Type B pancreatic cell (in vitro differentiated cells): ENCODE results near the gene PALD1. TPM values are rescaled to one million over a fixed set of nuclear protein-coding genes. Genes with fewer than 3 reads are reported as not detected.
A peak's percentile ranks its signal among the peaks of the same experiment; 100 is the strongest.

Experiments used
- DNase-seq: peaks from one replicate; pipeline ENCODE4 v3.0.0; 2021; ENCODE audit warnings: mixed read lengths; ENCODE audit not compliant: unreplicated experiment; ENCODE audit errors: extremely low spot score
- H3K27ac Mint-ChIP-seq: 2 replicates; pipeline ENCODE4 v1.8.0; 2021; ENCODE audit warnings: mild to moderate bottlenecking, mixed read lengths
- H3K27me3 Mint-ChIP-seq: 2 replicates; pipeline ENCODE4 v1.8.0; 2021; ENCODE audit warnings: mixed read lengths
- H3K36me3 Mint-ChIP-seq: 2 replicates; pipeline ENCODE4 v1.8.0; 2021; ENCODE audit warnings: mixed read lengths
- H3K4me1 Mint-ChIP-seq: one replicate; pipeline ENCODE4 v1.8.0; 2021; ENCODE audit warnings: mixed read lengths; ENCODE audit not compliant: unreplicated experiment
- H3K4me3 Mint-ChIP-seq: 2 replicates; pipeline ENCODE4 v1.8.0; 2021; ENCODE audit warnings: mild to moderate bottlenecking, mixed read lengths
- H3K9me3 Mint-ChIP-seq: 2 replicates; pipeline ENCODE4 v1.8.0; 2021; ENCODE audit warnings: mixed read lengths
- CTCF ChIP-seq: fragments of 200-600 bp; sonication (generic); conservative IDR thresholded peaks from 2 replicates; pipeline ENCODE4 v1.5.0; 2021; ENCODE audit warnings: antibody characterized with exemption, mild to moderate bottlenecking
- total RNA-seq: library from RNA; stranded (reverse); gene quantifications from 2 replicates; pipeline ENCODE4 v1.2.1, GENCODE V29; 2021; ENCODE audit warnings: low replicate concordance

PALD1 gene
- total RNA-seq, 1 donor from 2014 or later = 9.6 TPM

- DNase-seq = no peak
- no peaks in the 10 kb centered on the region for H3K27me3 Mint-ChIP-seq
- H3K27ac Mint-ChIP-seq = no peak overlapping the region
- no peak overlapping the region for H3K4me3 Mint-ChIP-seq
- no peaks in the 10 kb centered on the region for H3K36me3 Mint-ChIP-seq
- TF ChIP-seq CTCF = no peak
- no peaks in the 10 kb centered on the region for H3K9me3 Mint-ChIP-seq
- H3K4me1 Mint-ChIP-seq = peaks cover 20% of the 10 kb centered on the region
Observed at GRCh38 chr10:70599319-70599718, 120.8 kb downstream of the PALD1 start.

GRCh38 chr10:70599791-70600190 is 121.2 kb downstream of the PALD1 start:
- peaks cover 20% of the 10 kb centered on the region for H3K4me1 Mint-ChIP-seq
- peak; percentile 44 for DNase-seq
- no peak overlapping the region for H3K4me3 Mint-ChIP-seq
- H3K9me3 Mint-ChIP-seq = no peaks in the 10 kb centered on the region
- no peaks in the 10 kb centered on the region for H3K27me3 Mint-ChIP-seq
- no peak overlapping the region for H3K27ac Mint-ChIP-seq
- no peaks in the 10 kb centered on the region for H3K36me3 Mint-ChIP-seq
- TF ChIP-seq CTCF = no peak

GRCh38 chr10:70600512-70601395 is 122.2 kb downstream of the PALD1 start:
- DNase-seq = peak; percentile 69
- TF ChIP-seq CTCF = no peak
- Mint-ChIP-seq H3K4me1 (peaks cover 19% of the 10 kb centered on the region), H3K9me3 (no peaks in the 10 kb centered on the region), H3K27me3 (no peaks in the 10 kb centered on the region), H3K4me3 (no peak overlapping the region), H3K27ac (no peak overlapping the region), H3K36me3 (no peaks in the 10 kb centered on the region)

- H3K4me3 Mint-ChIP-seq = no peak overlapping the region
- H3K27me3 Mint-ChIP-seq = no peaks in the 10 kb centered on the region
- H3K9me3 Mint-ChIP-seq = no peaks in the 10 kb centered on the region
- no peak for DNase-seq
- no peaks in the 10 kb centered on the region for H3K36me3 Mint-ChIP-seq
- peaks cover 9% of the 10 kb centered on the region for H3K4me1 Mint-ChIP-seq
- H3K27ac Mint-ChIP-seq = no peak overlapping the region
- no peak for TF ChIP-seq CTCF
Observed at GRCh38 chr10:70601746-70602145, 123.2 kb downstream of the PALD1 start.

GRCh38 chr10:70602665-70603448 is 124.3 kb downstream of the PALD1 start, which contains the start of gene PRF1:
Gene PRF1, minus strand, starts transcription at chr10:70602741. Its CDS starts 1,839 bp downstream, at chr10:70600902.
- peak; percentile 52 for DNase-seq
- Mint-ChIP-seq H3K4me3 (no peak within 1 kb of the TSS), H3K9me3 (peaks cover 8% of the 10 kb centered on the region), H3K4me1 (no peaks in the 10 kb centered on the region), H3K36me3 (no peaks in the 10 kb centered on the region), H3K27me3 (no peaks in the 10 kb centered on the region), H3K27ac (no peak within 1 kb of the TSS)
- TF ChIP-seq CTCF = no peak
